Measurements from ENCODE around the gene NKX2-2.
"Not testable (repeated sequence)": the region's sequence is repeated elsewhere in the genome, so short reads cannot be mapped to it uniquely, and the experiment has no call there.

Gene NKX2-2

GRCh38 chr20:21508230-21509078, 5.4 kb downstream of the NKX2-2 start:
- DNase-seq (ENCODE audit: low read depth in 2 of 2) = no peak

GRCh38 chr20:21507400-21508229, 6.2 kb downstream of the NKX2-2 start:
- no peak for DNase-seq (ENCODE audit: low read depth in 2 of 2)

- DNase-seq (ENCODE audit: low read depth in 2 of 2) = peak; percentile 20 to 21
Measured at GRCh38 chr20:21505810-21506530, 7.9 kb downstream of the NKX2-2 start.

GRCh38 chr20:21505161-21505809, 8.6 kb downstream of the NKX2-2 start:
- peak; percentile 54 to 57 for DNase-seq (ENCODE audit: low read depth in 2 of 2)

GRCh38 chr20:21504323-21504722, 9.5 kb downstream of the NKX2-2 start:
- DNase-seq (ENCODE audit: low read depth in 2 of 2) = no peak

- DNase-seq (ENCODE audit: low read depth in 2 of 2) = no peak
Measured at GRCh38 chr20:21503345-21503744, 10.5 kb downstream of the NKX2-2 start.

GRCh38 chr20:21501184-21501583, 12.7 kb downstream of the NKX2-2 start:
- DNase-seq (ENCODE audit: low read depth in 2 of 2) = no peak

- no peak for DNase-seq (ENCODE audit: low read depth in 2 of 2)
Measured at GRCh38 chr20:21500599-21500998, 13.3 kb downstream of the NKX2-2 start.

GRCh38 chr20:21499641-21500040, 14.2 kb downstream of the NKX2-2 start:
- no peak for DNase-seq (ENCODE audit: low read depth in 2 of 2)

GRCh38 chr20:21498635-21499034, 15.2 kb downstream of the NKX2-2 start:
- no peak for DNase-seq (ENCODE audit: low read depth in 2 of 2)

GRCh38 chr20:21498195-21498594, 15.7 kb downstream of the NKX2-2 start:
- no peak for DNase-seq (ENCODE audit: low read depth in 2 of 2)

- DNase-seq (ENCODE audit: low read depth in 2 of 2) = no peak
Measured at GRCh38 chr20:21496452-21496851, 17.4 kb downstream of the NKX2-2 start.

- DNase-seq (ENCODE audit: low read depth in 2 of 2) = no peak
Measured at GRCh38 chr20:21493049-21493448, 20.8 kb downstream of the NKX2-2 start.

- DNase-seq (ENCODE audit: low read depth in 2 of 2) = no peak
Measured at GRCh38 chr20:21490105-21490504, 23.8 kb downstream of the NKX2-2 start.

GRCh38 chr20:21480144-21480543, 33.7 kb downstream of the NKX2-2 start:
- not testable (repeated sequence) for DNase-seq (ENCODE audit: low read depth in 2 of 2)

- DNase-seq (ENCODE audit: low read depth in 2 of 2) = no peak
Measured at GRCh38 chr20:21465799-21466198, 48.1 kb downstream of the NKX2-2 start.

GRCh38 chr20:21464916-21465315, 48.9 kb downstream of the NKX2-2 start:
- no peak for DNase-seq (ENCODE audit: low read depth in 2 of 2)

Measured in activated CD8-positive, alpha-beta memory T cell treated with anti-CD3 and anti-CD28 coated beads for 4 hours (primary cell).